G401.6 (cell line): ENCODE results near the gene PRDX5.
A peak's percentile ranks its signal among the peaks of the same experiment; 100 is the strongest.

Experiments
- FAIRE-seq: peaks from 2 replicates; lab custom pipeline; 2012; peaks lifted over from hg19 to GRCh38; lab: Jason Lieb, UNC

PRDX5 gene

GRCh38 chr11:64349025-64349387, 31.1 kb downstream of the PRDX5 start:
- FAIRE-seq: no peak

DNA sequence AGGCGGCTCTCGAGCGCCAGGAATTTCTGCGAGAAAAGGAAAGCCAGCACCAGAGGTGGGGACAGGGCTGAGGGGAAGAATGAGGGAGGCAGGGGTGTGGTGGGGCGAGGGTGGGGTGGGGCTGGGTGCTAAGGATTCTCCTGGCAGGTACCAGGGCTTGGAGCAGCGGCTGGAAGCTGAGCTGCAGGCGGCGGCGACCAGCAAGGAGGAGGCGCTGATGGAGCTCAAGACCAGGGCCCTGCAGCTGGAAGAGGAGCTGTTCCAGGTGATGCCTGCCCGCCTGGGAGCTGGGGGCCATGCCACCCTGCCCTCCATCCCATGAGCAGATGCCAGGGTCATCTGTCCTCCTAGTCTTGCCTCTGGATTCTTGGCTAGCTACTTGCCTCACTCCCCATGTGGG, 31.5 kb downstream of the PRDX5 start:
- no peak for FAIRE-seq

DNA sequence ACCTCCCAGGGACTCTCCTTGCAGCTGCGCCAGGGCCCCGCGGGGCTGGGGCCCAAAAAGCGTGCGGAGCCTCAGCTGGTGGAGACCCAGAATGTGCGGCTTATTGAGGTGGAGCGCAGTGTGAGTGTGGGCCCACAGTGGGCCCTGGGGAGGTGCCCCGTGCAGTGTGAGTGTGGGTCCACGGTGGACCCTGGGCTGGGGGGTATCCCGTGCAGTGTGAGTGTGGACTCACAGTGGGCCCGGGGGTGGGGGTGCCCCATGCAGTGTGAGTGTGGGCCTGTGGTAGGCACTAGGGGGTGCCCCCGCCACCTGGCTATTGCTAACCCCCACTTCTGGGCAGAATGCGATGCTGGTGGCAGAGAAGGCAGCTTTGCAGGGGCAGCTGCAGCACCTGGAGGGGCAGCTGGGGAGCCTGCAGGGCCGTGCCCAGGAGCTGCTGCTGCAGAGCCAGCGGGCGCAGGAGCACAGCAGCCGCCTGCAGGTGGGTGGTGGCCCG, 33.3 kb downstream of the PRDX5 start:
- FAIRE-seq: no peak

GRCh38 chr11:64352099-64352994, 34.4 kb downstream of the PRDX5 start:
- no peak for FAIRE-seq

- no peak for FAIRE-seq
Measured at GRCh38 chr11:64352995-64353714, 35.2 kb downstream of the PRDX5 start.

- no peak for FAIRE-seq
Measured at GRCh38 chr11:64353715-64354506, 36.0 kb downstream of the PRDX5 start.

DNA sequence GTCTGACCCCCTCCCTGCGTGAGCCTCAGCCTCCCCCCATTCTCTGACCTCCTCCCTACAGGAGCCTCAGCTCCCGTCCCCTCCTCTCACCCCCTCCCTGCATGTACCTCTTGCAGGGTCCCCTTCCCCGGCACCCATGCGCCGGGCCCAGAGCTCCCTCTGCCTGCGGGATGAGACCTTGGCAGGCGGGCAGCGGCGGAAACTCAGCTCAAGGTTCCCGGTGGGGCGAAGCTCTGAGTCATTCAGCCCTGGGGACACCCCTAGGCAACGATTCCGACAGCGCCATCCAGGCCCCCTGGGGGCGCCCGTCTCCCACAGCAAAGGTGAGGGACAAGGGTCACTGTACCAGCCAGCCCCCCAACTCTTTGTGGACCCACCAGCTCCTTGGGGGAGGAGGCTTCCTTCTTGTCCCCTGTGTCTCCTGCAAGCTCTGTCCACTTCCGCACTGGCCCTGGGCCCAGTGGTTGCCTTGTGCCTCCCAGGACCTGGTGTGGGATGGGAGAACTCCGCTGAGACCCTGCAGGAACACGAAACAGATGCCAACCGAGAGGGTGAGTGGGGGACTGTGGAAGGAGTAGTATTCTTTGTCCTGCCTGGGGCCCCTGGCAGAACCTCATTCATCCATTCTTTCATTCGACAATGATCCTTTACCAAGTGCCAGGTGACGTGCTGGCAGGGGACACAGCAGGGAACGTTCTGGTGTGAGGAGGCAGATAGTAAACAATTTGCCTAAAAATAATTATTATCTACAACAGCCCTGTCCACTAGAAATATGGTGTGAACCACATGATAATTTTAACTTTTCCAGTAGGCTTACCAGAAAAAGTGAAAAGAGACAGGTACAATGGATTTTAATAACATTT, 37.4 kb downstream of the PRDX5 start:
- no peak for FAIRE-seq

- FAIRE-seq: peak; percentile 97
Measured at GRCh38 chr11:64356498-64357411, 38.8 kb downstream of the PRDX5 start.

GRCh38 chr11:64357446-64357845, 39.5 kb downstream of the PRDX5 start:
- FAIRE-seq: no peak

DNA sequence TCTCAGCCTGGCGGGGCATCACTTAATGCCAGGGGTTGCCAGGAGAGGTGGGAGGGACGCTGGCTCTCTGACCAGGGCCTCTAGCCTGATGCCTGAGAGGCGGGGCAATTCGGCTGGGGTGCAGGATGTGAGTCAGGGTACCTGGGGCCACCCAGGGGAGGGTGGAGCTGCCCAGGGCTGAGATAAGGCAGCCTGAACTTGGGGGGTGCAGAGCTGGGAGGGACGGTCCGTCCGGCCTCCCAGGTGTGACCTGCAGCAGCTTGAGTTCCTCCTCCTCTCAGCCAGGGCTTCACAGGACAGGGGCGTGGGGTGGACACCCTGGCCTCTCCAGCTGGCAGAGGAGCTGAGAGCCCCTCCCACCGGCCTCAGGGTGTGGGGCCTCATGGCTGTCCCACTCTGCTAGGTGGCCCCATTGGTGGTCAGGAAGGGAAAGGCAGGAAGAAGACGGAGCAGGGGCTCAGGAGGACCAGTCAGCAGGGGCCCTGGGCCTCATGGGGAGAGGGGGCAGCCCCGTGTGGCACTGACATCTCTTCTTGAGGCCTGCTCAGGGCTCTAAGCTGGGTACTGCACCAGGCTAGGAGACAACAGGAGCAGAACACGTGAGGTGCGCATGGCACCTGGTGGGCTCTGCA, 40.1 kb downstream of the PRDX5 start:
- no peak for FAIRE-seq

DNA sequence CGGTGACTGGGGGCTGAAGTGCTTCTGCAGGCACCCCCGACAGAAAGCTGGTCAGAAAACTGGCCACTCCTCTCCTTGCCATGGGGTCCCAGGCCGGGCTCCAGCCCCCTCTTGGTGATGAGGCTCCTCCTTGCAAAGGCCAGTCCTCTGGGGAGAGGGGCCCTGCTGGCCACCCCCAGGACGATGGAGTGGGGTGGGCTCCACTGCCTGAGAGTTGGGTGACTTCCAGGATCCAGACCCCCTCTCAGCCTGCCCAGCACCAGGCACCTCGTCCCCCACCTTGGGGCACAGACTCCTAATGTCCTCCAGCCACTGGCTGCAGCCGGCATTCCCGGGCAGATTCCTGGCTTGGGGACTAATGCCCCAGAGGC, 40.6 kb downstream of the PRDX5 start:
- FAIRE-seq: no peak

- FAIRE-seq: no peak
Measured at GRCh38 chr11:64358907-64359711, 41.2 kb downstream of the PRDX5 start, which contains the start of gene RPS6KA4. Gene RPS6KA4 (plus strand): TSS chr11:64359162. CDS start chr11:64359236, 74 bp downstream.

DNA sequence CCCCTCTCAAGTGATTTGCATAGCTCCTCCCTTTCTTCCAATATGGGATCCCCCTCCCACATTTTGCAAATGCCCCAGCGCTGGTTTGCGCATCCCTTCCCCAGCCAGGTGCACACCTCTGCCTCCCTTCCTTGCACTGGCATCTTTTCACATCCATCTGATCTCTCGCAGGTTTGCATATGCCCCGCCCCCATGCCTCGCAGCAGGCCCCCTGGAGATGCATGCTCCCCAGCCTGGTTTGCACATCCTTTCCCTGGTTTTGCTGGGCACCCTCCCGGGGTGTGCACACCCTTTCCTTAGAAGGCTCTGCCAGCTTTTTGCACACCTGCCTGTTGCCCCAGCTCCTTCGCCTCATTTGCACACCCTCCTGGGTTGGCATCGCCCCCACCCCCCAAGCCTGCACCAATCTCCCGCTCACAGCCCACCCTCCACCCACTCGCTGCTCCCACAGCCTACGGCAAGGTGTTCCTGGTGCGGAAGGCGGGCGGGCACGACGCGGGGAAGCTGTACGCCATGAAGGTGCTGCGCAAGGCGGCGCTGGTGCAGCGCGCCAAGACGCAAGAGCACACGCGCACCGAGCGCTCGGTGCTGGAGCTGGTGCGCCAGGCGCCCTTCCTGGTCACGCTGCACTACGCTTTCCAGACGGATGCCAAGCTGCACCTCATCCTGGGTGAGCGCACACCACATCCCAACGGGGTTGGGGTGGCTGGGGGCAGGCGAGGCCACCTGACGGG, 42.0 kb downstream of the PRDX5 start:
- FAIRE-seq: no peak

- FAIRE-seq: no peak
Measured at GRCh38 chr11:64360448-64360921, 42.6 kb downstream of the PRDX5 start.

DNA sequence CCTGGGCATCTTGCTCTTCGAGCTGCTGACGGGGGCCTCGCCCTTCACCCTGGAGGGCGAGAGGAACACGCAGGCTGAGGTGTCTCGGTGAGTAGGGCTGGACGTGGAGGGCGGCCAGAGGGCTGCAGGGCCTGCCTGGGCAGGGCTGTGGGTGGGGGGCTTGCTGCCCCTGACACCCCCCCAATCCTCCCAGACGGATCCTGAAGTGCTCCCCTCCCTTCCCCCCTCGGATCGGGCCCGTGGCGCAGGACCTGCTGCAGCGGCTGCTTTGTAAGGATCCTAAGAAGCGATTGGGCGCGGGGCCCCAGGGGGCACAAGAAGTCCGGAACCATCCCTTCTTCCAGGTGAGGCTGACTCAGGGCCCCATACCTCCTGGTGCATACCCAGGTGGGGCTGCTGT, 43.7 kb downstream of the PRDX5 start:
- FAIRE-seq: no peak

- no peak for FAIRE-seq
Measured at GRCh38 chr11:64362339-64362738, 44.4 kb downstream of the PRDX5 start.

- no peak for FAIRE-seq
Measured at GRCh38 chr11:64364435-64364834, 46.5 kb downstream of the PRDX5 start.

DNA sequence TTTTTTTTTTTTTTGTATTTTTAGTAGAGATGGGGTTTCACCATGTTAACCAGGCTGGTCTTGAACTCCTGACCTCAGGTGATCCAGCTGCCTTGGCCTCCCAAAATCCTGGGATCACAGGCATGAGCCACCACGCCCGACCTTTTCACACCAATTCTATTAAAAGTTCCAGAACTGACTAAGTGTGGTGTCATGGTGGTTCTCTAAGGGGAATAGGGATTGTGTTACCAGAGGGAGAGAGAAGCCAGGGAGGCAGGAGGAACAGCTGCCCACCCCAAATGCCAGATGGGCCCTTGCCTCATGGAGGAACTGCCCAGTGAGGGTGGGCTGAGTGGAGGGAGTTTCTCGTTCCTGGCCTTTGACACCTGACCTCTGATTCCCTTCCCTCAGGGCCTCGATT, 47.0 kb downstream of the PRDX5 start:
- FAIRE-seq: no peak
